ENCODE measurements around the gene KIF21A.

DNA sequence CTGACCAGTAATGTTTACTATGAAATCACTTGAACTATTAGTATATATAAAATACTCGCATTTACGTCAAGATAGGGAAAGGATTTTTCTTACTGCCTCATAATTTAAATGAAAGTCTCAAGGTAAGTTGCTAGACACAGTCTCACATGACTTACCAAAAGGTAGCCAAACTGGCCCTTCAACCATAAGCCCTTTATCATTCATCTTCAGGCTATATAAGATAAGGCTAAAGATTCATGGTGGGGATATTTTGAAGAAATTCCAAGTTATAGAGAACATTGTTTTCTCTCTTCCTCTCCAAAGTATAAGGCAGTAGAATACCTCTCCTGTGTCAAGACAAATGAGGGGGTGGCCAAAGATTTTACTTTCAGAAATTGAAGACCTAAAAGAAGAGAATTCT, 23.4 kb downstream of the KIF21A start:
- TF ChIP-seq EZH2 (IDR thresholded peaks at IDR 0.05) (no peak), POLR2AphosphoS5 (IDR thresholded peaks at IDR 0.05; ENCODE audit: borderline replicate concordance, low read depth, low read length) (no peak)
